ENCODE measurements around the gene TGIF1. TPM values are rescaled to one million over a fixed set of nuclear protein-coding genes. Genes with fewer than 3 reads are reported as not detected.
"Not testable (repeated sequence)": the region's sequence is repeated elsewhere in the genome, so short reads cannot be mapped to it uniquely, and the experiment has no call there.

The TGIF1 gene
- total and polyA plus RNA-seq, 4 experiments from 2014 or later, result 69.6 to 95.1 (median 87.9) TPM

DNA sequence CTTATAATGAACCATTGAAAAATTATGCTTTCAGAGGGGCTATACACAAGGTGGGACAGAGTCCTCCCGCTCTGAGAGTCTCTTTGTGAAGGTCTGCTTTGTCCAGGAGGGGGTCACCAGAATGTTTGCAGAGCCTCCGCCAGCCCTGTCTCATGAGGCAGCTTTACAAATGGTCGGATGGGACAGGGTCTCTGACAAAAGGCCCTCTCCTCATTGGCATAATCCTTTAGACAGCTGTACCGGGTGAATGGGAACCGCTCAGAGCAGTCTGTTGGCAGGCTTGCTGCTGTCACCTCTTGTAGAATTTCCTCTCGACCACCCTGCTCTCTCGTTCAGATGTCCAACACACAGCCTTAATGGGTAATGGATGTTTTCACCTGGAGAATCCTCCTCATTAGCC lies 40.2 kb upstream of the TGIF1 start:
- CTCF ChIA-PET (ENCODE audit: partially characterized antibody), result interaction anchor here (1.2 to 1.5 kb wide), 3 partner anchors 46 to 256 kb away, joined by 3 to 4 read pairs (median 3); no protein-coding TSS in a partner anchor
- Mint-ChIP-seq H3K4me1 (peaks cover 4 to 10% (median 6%) of the 10 kb centered on the region in 4 donors), H3K36me3 (no peaks in the 10 kb centered on the region), H3K27ac (no peak overlapping the region), H3K4me3 (no peak overlapping the region), H3K27me3 (no peaks in the 10 kb centered on the region), H3K9me3 (no peaks in the 10 kb centered on the region)
- intact Hi-C loops (cut with micrococcal nuclease), result loop anchor here (2.0 kb wide), 1 partner anchor 13 kb away; no protein-coding TSS in a partner anchor
- H3K4me3 ChIP-seq (ENCODE audit: low read length in 2 of 2), result no peak overlapping the region
- no peak overlapping the region for H3K27ac ChIP-seq (ENCODE audit: low read depth, low read length)
- peaks cover 3% of the 10 kb centered on the region for H3K4me1 ChIP-seq (ENCODE audit: insufficient read depth, low read length)
- POLR2A ChIA-PET (ENCODE audit: partially characterized antibody), result interaction anchor here (0.5 to 0.7 kb wide), 2 partner anchors 42 to 265 kb away, joined by 3 read pairs; no protein-coding TSS in a partner anchor
- DNase-seq, result no peak
- H3K9me3 ChIP-seq (ENCODE audit: control insufficient read depth in 1 of 2, low read length in 2 of 2), result no peaks in the 10 kb centered on the region
- no peaks in the 10 kb centered on the region for H3K36me3 ChIP-seq (ENCODE audit: insufficient read depth, low read length)
- no peaks in the 10 kb centered on the region for H3K27me3 ChIP-seq (ENCODE audit: insufficient read depth, low read length)

DNA sequence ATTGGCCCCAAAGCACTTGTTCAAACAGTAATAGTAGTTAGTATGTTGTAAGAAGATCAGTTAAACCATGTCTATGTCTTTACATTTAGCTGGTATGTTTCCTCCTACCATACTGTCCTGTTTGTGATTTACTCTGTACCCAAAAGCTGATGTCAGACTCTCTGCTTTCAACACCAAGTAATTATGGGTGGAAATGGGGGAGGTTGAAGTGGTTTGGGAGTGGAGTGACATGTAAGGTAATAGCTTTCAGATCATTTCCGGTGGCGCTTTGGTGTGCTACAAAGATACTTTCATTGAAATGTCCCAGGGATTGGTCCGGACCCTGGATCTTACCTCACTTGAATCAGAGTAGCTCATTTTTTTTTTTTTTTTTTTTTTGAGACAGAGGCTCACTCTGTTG lies 39.7 kb upstream of the TGIF1 start:
- Histone ChIP-seq H3K27ac (ENCODE audit: low read depth, low read length) (no peak overlapping the region), H3K27me3 (ENCODE audit: insufficient read depth, low read length) (no peaks in the 10 kb centered on the region)
- no peaks in the 10 kb centered on the region for H3K36me3 Mint-ChIP-seq

DNA sequence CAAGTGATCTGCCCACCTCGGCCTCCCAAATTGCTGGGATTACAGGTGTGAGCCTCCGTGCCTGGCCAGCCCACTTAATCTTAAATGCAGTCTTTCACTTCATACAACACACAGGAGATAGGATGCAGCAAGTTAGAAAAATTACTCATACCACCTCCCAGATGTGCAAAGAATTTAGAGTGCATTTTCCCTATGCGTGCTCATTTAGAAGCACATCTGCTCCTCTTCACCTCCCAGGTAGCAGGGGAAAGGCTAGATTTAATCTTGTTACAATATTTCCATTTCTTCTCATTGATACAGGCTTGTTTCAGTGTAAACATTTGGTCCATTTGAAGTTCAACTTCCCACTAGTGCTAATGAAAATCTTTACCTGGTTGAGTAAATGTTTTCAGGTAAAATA lies 39.1 kb upstream of the TGIF1 start:
- H3K36me3 ChIP-seq (ENCODE audit: insufficient read depth, low read length); H3K9me3 ChIP-seq (ENCODE audit: control insufficient read depth in 1 of 2, low read length in 2 of 2); H3K4me3 Mint-ChIP-seq; DNase-seq; H3K4me1 ChIP-seq (ENCODE audit: insufficient read depth, low read length); H3K27ac ChIP-seq (ENCODE audit: low read depth, low read length); H3K27me3 ChIP-seq (ENCODE audit: insufficient read depth, low read length); H3K36me3 Mint-ChIP-seq; H3K4me3 ChIP-seq (ENCODE audit: low read length in 2 of 2); H3K27ac Mint-ChIP-seq; H3K9me3 Mint-ChIP-seq; intact Hi-C loops (cut with micrococcal nuclease); POLR2A ChIA-PET (ENCODE audit: partially characterized antibody); H3K27me3 Mint-ChIP-seq: not testable (repeated sequence)
- H3K4me1 Mint-ChIP-seq, result peaks cover 4 to 10% (median 6%) of the 10 kb centered on the region in 4 donors
- CTCF ChIA-PET (ENCODE audit: partially characterized antibody), result interaction anchor here (1.2 to 1.6 kb wide), 2 partner anchors 43 to 175 kb away, joined by 3 to 7 read pairs; no protein-coding TSS in a partner anchor

More for the DNA sequence above, 39.7 kb upstream of the TGIF1 start:
- DNase-seq, result no peak
- ChIA-PET CTCF (ENCODE audit: partially characterized antibody) (interaction anchor here (1.2 kb wide), 1 partner anchor 176 kb away, joined by 3 read pairs; no protein-coding TSS in a partner anchor), POLR2A (ENCODE audit: partially characterized antibody) (interaction anchor here (0.5 kb wide), 1 partner anchor 265 kb away, joined by 3 read pairs; no protein-coding TSS in a partner anchor)
- Mint-ChIP-seq H3K27ac (no peak overlapping the region), H3K27me3 (no peaks in the 10 kb centered on the region), H3K4me1 (peaks cover 4 to 10% (median 6%) of the 10 kb centered on the region in 4 donors), H3K9me3 (no peaks in the 10 kb centered on the region), H3K4me3 (no peak overlapping the region)
- Histone ChIP-seq H3K4me1 (ENCODE audit: insufficient read depth, low read length) (peaks cover 3% of the 10 kb centered on the region), H3K36me3 (ENCODE audit: insufficient read depth, low read length) (no peaks in the 10 kb centered on the region), H3K4me3 (ENCODE audit: low read length in 2 of 2) (no peak overlapping the region), H3K9me3 (ENCODE audit: control insufficient read depth in 1 of 2, low read length in 2 of 2) (no peaks in the 10 kb centered on the region)
- intact Hi-C loops (cut with micrococcal nuclease), result no loop called here

DNA sequence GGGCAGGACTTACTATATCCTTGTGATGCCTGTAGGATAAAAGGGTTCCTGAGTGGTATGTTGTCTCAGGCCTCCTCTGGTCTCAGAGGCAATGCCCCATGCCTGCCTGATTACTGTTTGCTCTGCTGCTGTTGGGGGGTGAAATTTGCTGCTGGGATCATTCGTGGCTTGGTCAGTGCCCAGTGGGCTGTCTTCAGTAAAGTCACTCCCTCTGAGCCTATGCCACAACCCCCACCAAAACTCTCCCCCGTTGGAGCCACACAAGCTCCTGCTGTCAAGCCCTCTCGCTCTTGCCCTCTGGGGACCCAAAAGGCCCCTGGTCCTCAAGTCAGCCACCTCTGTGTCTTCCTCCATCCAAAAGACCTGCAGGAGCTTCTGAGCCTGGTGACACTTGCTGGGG lies 38.6 kb upstream of the TGIF1 start:
- Mint-ChIP-seq H3K36me3 (no peaks in the 10 kb centered on the region), H3K4me1 (peaks cover 2 to 10% (median 6%) of the 10 kb centered on the region in 4 donors), H3K9me3 (no peaks in the 10 kb centered on the region), H3K4me3 (peak overlapping the region in 3 of 8 donors; percentile 61 to 72 (median 71)), H3K27ac (no peak overlapping the region), H3K27me3 (no peaks in the 10 kb centered on the region)
- CTCF ChIA-PET (ENCODE audit: partially characterized antibody), result interaction anchor here (1.6 kb wide), 1 partner anchor 43 kb away, joined by 7 read pairs; no protein-coding TSS in a partner anchor
- POLR2A ChIA-PET (ENCODE audit: partially characterized antibody), result interaction anchor here (0.9 to 1.3 kb wide), 2 partner anchors 36 to 38 kb away, joined by 3 to 4 read pairs; no protein-coding TSS in a partner anchor
- no peaks in the 10 kb centered on the region for H3K36me3 ChIP-seq (ENCODE audit: insufficient read depth, low read length)
- H3K27me3 ChIP-seq (ENCODE audit: insufficient read depth, low read length), result no peaks in the 10 kb centered on the region
- no peak overlapping the region for H3K27ac ChIP-seq (ENCODE audit: low read depth, low read length)
- H3K9me3 ChIP-seq (ENCODE audit: control insufficient read depth in 1 of 2, low read length in 2 of 2), result no peaks in the 10 kb centered on the region
- no peak for DNase-seq
- peaks cover 3% of the 10 kb centered on the region for H3K4me1 ChIP-seq (ENCODE audit: insufficient read depth, low read length)
- intact Hi-C loops (cut with micrococcal nuclease), result no loop called here
- H3K4me3 ChIP-seq (ENCODE audit: low read length in 2 of 2), result no peak overlapping the region

DNA sequence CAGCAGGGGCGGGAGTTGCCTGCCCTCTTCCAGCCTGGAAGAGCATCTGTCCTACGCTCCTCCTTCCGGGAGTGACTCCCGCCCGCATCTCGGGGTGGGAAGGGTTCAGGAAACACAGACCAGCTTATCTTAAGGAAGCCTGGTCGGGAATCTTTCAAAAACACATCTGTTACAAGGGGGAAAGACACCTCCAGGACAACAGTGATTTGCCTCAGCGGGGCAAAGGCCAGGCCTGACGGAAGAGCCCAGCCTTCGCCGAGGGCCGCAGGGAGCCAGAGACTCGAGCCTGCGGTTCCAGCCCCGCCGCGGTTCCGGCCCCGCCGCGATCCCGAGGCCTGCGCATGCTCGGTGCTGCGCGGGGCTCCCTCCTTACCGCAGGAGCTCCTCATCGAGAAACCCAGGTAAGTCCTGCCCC lies 38.1 kb upstream of the TGIF1 start:
- intact Hi-C loops (cut with micrococcal nuclease), result loop anchor here (2.0 kb wide), 1 partner anchor 37 kb away; no protein-coding TSS in a partner anchor
- Histone ChIP-seq H3K4me3 (ENCODE audit: low read length in 2 of 2) (no peak overlapping the region), H3K36me3 (ENCODE audit: insufficient read depth, low read length) (no peaks in the 10 kb centered on the region), H3K9me3 (ENCODE audit: control insufficient read depth in 1 of 2, low read length in 2 of 2) (no peaks in the 10 kb centered on the region), H3K4me1 (ENCODE audit: insufficient read depth, low read length) (peaks cover 3% of the 10 kb centered on the region), H3K27ac (ENCODE audit: low read depth, low read length) (no peak overlapping the region), H3K27me3 (ENCODE audit: insufficient read depth, low read length) (no peaks in the 10 kb centered on the region)
- peaks cover 2 to 10% (median 6%) of the 10 kb centered on the region in 4 donors for H3K4me1 Mint-ChIP-seq
- ChIA-PET POLR2A (ENCODE audit: partially characterized antibody) (interaction anchor here (0.8 to 1.3 kb wide), 3 partner anchors 36 to 42 kb away, joined by 3 to 4 read pairs (median 3); no protein-coding TSS in a partner anchor), CTCF (ENCODE audit: partially characterized antibody) (interaction anchor here (1.6 kb wide), 1 partner anchor 42 kb away, joined by 7 read pairs; no protein-coding TSS in a partner anchor)
- H3K4me3 Mint-ChIP-seq, result peak overlapping the region; percentile 57 to 79 (median 66)
- no peaks in the 10 kb centered on the region for H3K27me3 Mint-ChIP-seq
- peak in 4 of 5 donors; percentile 16 to 33 (median 20) for DNase-seq
- H3K27ac Mint-ChIP-seq, result peak overlapping the region in 3 of 7 donors; percentile 29 to 78 (median 37)
- no peaks in the 10 kb centered on the region for H3K36me3 Mint-ChIP-seq
- H3K9me3 Mint-ChIP-seq, result no peaks in the 10 kb centered on the region

DNA sequence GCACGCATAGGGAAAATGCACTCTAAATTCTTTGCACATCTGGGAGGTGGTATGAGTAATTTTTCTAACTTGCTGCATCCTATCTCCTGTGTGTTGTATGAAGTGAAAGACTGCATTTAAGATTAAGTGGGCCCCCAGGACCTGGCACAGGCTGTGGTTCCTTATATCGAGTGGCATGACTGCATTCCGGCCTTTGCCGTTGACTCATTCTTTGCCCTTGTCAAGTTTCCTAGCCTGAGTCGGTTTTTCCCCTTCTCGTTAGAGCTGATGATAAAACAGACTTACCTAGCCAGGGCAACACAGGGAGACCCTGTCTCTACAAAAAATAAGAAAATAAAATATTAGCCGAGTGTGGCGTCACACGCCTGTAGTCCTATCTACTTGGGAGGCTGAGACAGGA lies 37.4 kb upstream of the TGIF1 start:
- peak overlapping the region in 2 of 7 donors; percentile 37 to 78 for H3K27ac Mint-ChIP-seq

DNA sequence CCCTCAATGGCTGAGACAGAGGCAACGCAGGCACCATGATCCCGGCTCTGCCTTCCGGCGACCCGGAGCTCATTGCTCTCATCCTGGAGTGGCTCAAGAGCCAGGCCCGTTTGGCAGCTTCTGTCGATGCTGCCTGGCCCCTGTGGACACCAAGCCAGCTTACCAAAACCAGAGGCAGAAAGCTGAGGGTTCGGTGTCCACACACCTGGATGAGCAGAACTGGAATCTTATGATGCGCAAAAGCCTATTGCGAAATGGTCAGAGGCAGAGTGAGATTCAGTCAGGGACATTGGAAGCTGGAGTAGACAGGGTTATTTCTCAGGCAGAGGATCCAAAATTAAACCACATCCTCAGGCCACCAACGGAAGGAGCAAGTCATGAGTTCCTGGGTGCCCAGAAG lies 34.9 kb upstream of the TGIF1 start:
- Histone ChIP-seq H3K36me3 (ENCODE audit: insufficient read depth, low read length) (no peaks in the 10 kb centered on the region), H3K9me3 (ENCODE audit: control insufficient read depth in 1 of 2, low read length in 2 of 2) (no peaks in the 10 kb centered on the region), H3K4me1 (ENCODE audit: insufficient read depth, low read length) (peaks cover 3% of the 10 kb centered on the region), H3K27ac (ENCODE audit: low read depth, low read length) (no peak overlapping the region), H3K4me3 (ENCODE audit: low read length in 2 of 2) (no peak overlapping the region), H3K27me3 (ENCODE audit: insufficient read depth, low read length) (no peaks in the 10 kb centered on the region)
- no peak overlapping the region for H3K4me3 Mint-ChIP-seq
- H3K9me3 Mint-ChIP-seq, result peaks cover 0 to 3% (median 0%) of the 10 kb centered on the region in 8 donors
- DNase-seq, result no peak
- ChIA-PET POLR2A (ENCODE audit: partially characterized antibody) (no interaction called here), CTCF (ENCODE audit: partially characterized antibody) (interaction anchor here (1.0 to 1.3 kb wide), 2 partner anchors 170 to 251 kb away, joined by 3 to 5 read pairs; no protein-coding TSS in a partner anchor)
- intact Hi-C loops (cut with micrococcal nuclease), result no loop called here
- no peaks in the 10 kb centered on the region for H3K27me3 Mint-ChIP-seq
- H3K4me1 Mint-ChIP-seq, result peaks cover 2 to 10% (median 6%) of the 10 kb centered on the region in 4 donors
- peak overlapping the region in 1 of 7 donors; percentile 4 for H3K27ac Mint-ChIP-seq
- no peaks in the 10 kb centered on the region for H3K36me3 Mint-ChIP-seq

More for the DNA sequence above, 37.4 kb upstream of the TGIF1 start:
- H3K4me1 ChIP-seq (ENCODE audit: insufficient read depth, low read length); H3K9me3 Mint-ChIP-seq; H3K27ac ChIP-seq (ENCODE audit: low read depth, low read length); H3K9me3 ChIP-seq (ENCODE audit: control insufficient read depth in 1 of 2, low read length in 2 of 2); H3K4me3 ChIP-seq (ENCODE audit: low read length in 2 of 2); H3K36me3 ChIP-seq (ENCODE audit: insufficient read depth, low read length); DNase-seq; H3K27me3 ChIP-seq (ENCODE audit: insufficient read depth, low read length); H3K27me3 Mint-ChIP-seq; H3K36me3 Mint-ChIP-seq: not testable (repeated sequence)
- Mint-ChIP-seq H3K4me3 (peak overlapping the region in 6 of 8 donors; percentile 31 to 79 (median 66)), H3K4me1 (peaks cover 2 to 10% (median 6%) of the 10 kb centered on the region in 4 donors)
- ChIA-PET CTCF (ENCODE audit: partially characterized antibody) (interaction anchor here (1.6 kb wide), 1 partner anchor 42 kb away, joined by 7 read pairs; no protein-coding TSS in a partner anchor), POLR2A (ENCODE audit: partially characterized antibody) (interaction anchor here (0.8 to 1.3 kb wide), 2 partner anchors 35 to 41 kb away, joined by 3 to 4 read pairs; no protein-coding TSS in a partner anchor)
- intact Hi-C loops (cut with micrococcal nuclease), result loop anchor here (2.0 kb wide), 1 partner anchor 36 kb away; no protein-coding TSS in a partner anchor
